MCF 10A (cell line): ENCODE results near the gene CADM4. TPM values are rescaled to one million over a fixed set of nuclear protein-coding genes. Genes with fewer than 3 reads are reported as not detected.

Experiments used
- BruUV-seq: library from RNA; stranded (reverse); fragments of 400-500 nt; replicated peaks from 2 replicates; lab custom pipeline; 2021; lab: Mats Ljungman, UMichigan
- CTCF ChIA-PET: fragments of 300-600 bp; sonication (Branson Sonifier 250); formaldehyde crosslinking; extraction: SDS; loops from one replicate; lab custom pipeline; 2021; ENCODE audit warnings: antibody characterized with exemption, inconsistent platforms; lab: Yijun Ruan, JAX
- POLR2A ChIA-PET: fragments of 300-600, 350-650 bp; sonication (Branson Sonifier 250); formaldehyde crosslinking; extraction: SDS; loops from one replicate; lab custom pipeline; 2020; ENCODE audit warnings: antibody characterized with exemption, inconsistent platforms; lab: Yijun Ruan, JAX
- DNase-seq: peaks from one replicate; pipeline ENCODE4 v3.0.0-alpha.2; 2018; ENCODE audit not compliant: unreplicated experiment
- H3K27ac Mint-ChIP-seq: one replicate; pipeline ENCODE4 v1.8.0; 2022; ENCODE audit warnings: mild to moderate bottlenecking, low read depth, mixed read lengths; ENCODE audit not compliant: unreplicated experiment
- H3K27me3 Mint-ChIP-seq: one replicate; pipeline ENCODE4 v1.8.0; 2022; ENCODE audit warnings: mixed read lengths; ENCODE audit not compliant: insufficient read depth, unreplicated experiment
- H3K36me3 Mint-ChIP-seq: one replicate; pipeline ENCODE4 v1.8.0; 2022; ENCODE audit warnings: mild to moderate bottlenecking, moderate library complexity, mixed read lengths; ENCODE audit not compliant: insufficient read depth, unreplicated experiment
- H3K4me1 Mint-ChIP-seq: one replicate; pipeline ENCODE4 v1.8.0; 2022; ENCODE audit warnings: mixed read lengths; ENCODE audit not compliant: insufficient read depth, unreplicated experiment
- H3K4me3 Mint-ChIP-seq: one replicate; pipeline ENCODE4 v1.8.0; 2022; ENCODE audit warnings: mild to moderate bottlenecking, moderate library complexity, mixed read lengths; ENCODE audit not compliant: unreplicated experiment
- H3K9me3 Mint-ChIP-seq: one replicate; pipeline ENCODE4 v1.8.0; 2022; ENCODE audit warnings: mixed read lengths; ENCODE audit not compliant: unreplicated experiment
- CTCF ChIP-seq: fragments of 200-600 bp; IDR thresholded peaks from one replicate; pipeline ENCODE4 v1.8.0; 2022; ENCODE audit warnings: antibody characterized with exemption, mild to moderate bottlenecking; ENCODE audit not compliant: unreplicated experiment
- intact Hi-C: fragments of 100-400 bp; cut with micrococcal nuclease; formaldehyde crosslinking; loops from 2 replicates; pipeline ENCODE4 v1.14.1; 2022
- total RNA-seq: library from RNA; stranded (reverse); gene quantifications from 2 replicates; pipeline ENCODE4 v1.2.3, GENCODE V29; 2022

CADM4 gene
- total RNA-seq, 1 experiment from 2014 or later = 3.2 TPM

- Mint-ChIP-seq H3K27me3 (no peaks in the 10 kb centered on the region), H3K36me3 (peaks cover 27% of the 10 kb centered on the region), H3K27ac (no peak overlapping the region), H3K4me3 (no peak overlapping the region), H3K4me1 (no peaks in the 10 kb centered on the region), H3K9me3 (no peaks in the 10 kb centered on the region)
- CTCF ChIA-PET = no interaction called here
- TF ChIP-seq CTCF = no peak
- BruUV-seq = no TSS peak
- no peak for DNase-seq
- POLR2A ChIA-PET = no interaction called here
- intact Hi-C loops = no loop called here
These were observed 53.3 kb downstream of the CADM4 start for GRCh38 chr19:43586346-43586745.

- no TSS peak for BruUV-seq
- H3K36me3 Mint-ChIP-seq = peaks cover 10% of the 10 kb centered on the region
These were observed 55.2 kb downstream of the CADM4 start for GRCh38 chr19:43584484-43584883.

GRCh38 chr19:43582495-43582894 lies 57.2 kb downstream of the CADM4 start:
- BruUV-seq = no TSS peak
- Mint-ChIP-seq H3K9me3 (no peaks in the 10 kb centered on the region), H3K4me3 (no peak overlapping the region), H3K36me3 (peaks cover 7% of the 10 kb centered on the region), H3K4me1 (no peaks in the 10 kb centered on the region), H3K27ac (no peak overlapping the region), H3K27me3 (peaks cover 14% of the 10 kb centered on the region)
- POLR2A ChIA-PET = interaction anchor here (0.6 to 0.7 kb wide), 2 partner anchors 172 to 798 kb away, joined by 3 read pairs; partner anchors contain the start of gene SMG9
- DNase-seq = no peak
- intact Hi-C loops = no loop called here
- CTCF ChIA-PET = interaction anchor here (1.6 kb wide), 1 partner anchor 12 kb away, joined by 5 read pairs; no protein-coding TSS in a partner anchor
- TF ChIP-seq CTCF = no peak

More at GRCh38 chr19:43584484-43584883, 55.2 kb downstream of the CADM4 start:
- H3K27me3 Mint-ChIP-seq = no peaks in the 10 kb centered on the region
- intact Hi-C loops = no loop called here
- no peak overlapping the region for H3K4me3 Mint-ChIP-seq
- ChIA-PET CTCF (interaction anchor here (1.4 kb wide), 1 partner anchor 9 kb away, joined by 4 read pairs; no protein-coding TSS in a partner anchor), POLR2A (no interaction called here)
- H3K4me1 Mint-ChIP-seq = no peaks in the 10 kb centered on the region
- no peak overlapping the region for H3K27ac Mint-ChIP-seq
- H3K9me3 Mint-ChIP-seq = no peaks in the 10 kb centered on the region
- TF ChIP-seq CTCF = no peak
- no peak for DNase-seq

GRCh38 chr19:43581467-43581866 lies 58.2 kb downstream of the CADM4 start:
- no peak overlapping the region for H3K27ac Mint-ChIP-seq
- CTCF ChIA-PET = no interaction called here
- TF ChIP-seq CTCF = no peak

More at GRCh38 chr19:43581467-43581866, 58.2 kb downstream of the CADM4 start:
- Mint-ChIP-seq H3K9me3 (no peaks in the 10 kb centered on the region), H3K4me3 (no peak overlapping the region), H3K36me3 (peaks cover 13% of the 10 kb centered on the region), H3K27me3 (peaks cover 14% of the 10 kb centered on the region), H3K4me1 (no peaks in the 10 kb centered on the region)
- POLR2A ChIA-PET = no interaction called here
- intact Hi-C loops = no loop called here
- BruUV-seq = no TSS peak
- DNase-seq = no peak
